D721Med (cell line): Measurements from ENCODE around the gene SPATA33.
"Not testable (repeated sequence)": the region's sequence is repeated elsewhere in the genome, so short reads cannot be mapped to it uniquely, and the experiment has no call there.

Experiments
- DNase-seq: peaks from one replicate; pipeline ENCODE4 v3.0.0; 2011; ENCODE audit warnings: low spot score; ENCODE audit not compliant: insufficient read length
- FAIRE-seq: peaks from 2 replicates; lab custom pipeline; 2011; peaks lifted over from hg19 to GRCh38; lab: Jason Lieb, UNC
- CTCF ChIP-seq: IDR thresholded peaks from 2 replicates; pipeline ENCODE4 v1.5.1; 2012; ENCODE audit warnings: mild to moderate bottlenecking, control low read depth; ENCODE audit not compliant: insufficient read depth; ENCODE audit errors: missing control alignments

Gene SPATA33

GRCh38 chr16:89669755-89670154 lies 12.1 kb downstream of the SPATA33 start:
- DNase-seq (no peak), FAIRE-seq (no peak)
- no peak for TF ChIP-seq CTCF

GRCh38 chr16:89670496-89671431 lies 13.1 kb downstream of the SPATA33 start:
- DNase-seq = no peak
- TF ChIP-seq CTCF = no peak
- FAIRE-seq = no peak

GRCh38 chr16:89671565-89671964 lies 13.9 kb downstream of the SPATA33 start:
- FAIRE-seq, DNase-seq: not testable (repeated sequence)

- no peak for TF ChIP-seq CTCF
- FAIRE-seq = no peak
- no peak for DNase-seq
Measured at GRCh38 chr16:89672177-89672941, 14.7 kb downstream of the SPATA33 start.

GRCh38 chr16:89678258-89678657 lies 20.6 kb downstream of the SPATA33 start:
- DNase-seq (no peak), FAIRE-seq (no peak)
- TF ChIP-seq CTCF = no peak

- FAIRE-seq = no peak
- TF ChIP-seq CTCF = no peak
- no peak for DNase-seq
Measured at GRCh38 chr16:89685916-89686315, 28.3 kb downstream of the SPATA33 start.

- FAIRE-seq (no peak), DNase-seq (peak; percentile 72)
- TF ChIP-seq CTCF = no peak
Measured at GRCh38 chr16:89686520-89687091, 29.0 kb downstream of the SPATA33 start, which contains the start of gene CDK10. CDK10 (plus strand) TSS chr16:89686689; CDS start chr16:89686711, 22 bp downstream.
